NCI-H1092 (cell line): ENCODE measurements around the gene UBA5.
"Not testable (repeated sequence)": the region's sequence is repeated elsewhere in the genome, so short reads cannot be mapped to it uniquely, and the experiment has no call there.

Experiments used
- DNase-seq: peaks from one replicate; lab custom pipeline; 2025; lab: John Stamatoyannopoulos, UW

The UBA5 gene

DNA sequence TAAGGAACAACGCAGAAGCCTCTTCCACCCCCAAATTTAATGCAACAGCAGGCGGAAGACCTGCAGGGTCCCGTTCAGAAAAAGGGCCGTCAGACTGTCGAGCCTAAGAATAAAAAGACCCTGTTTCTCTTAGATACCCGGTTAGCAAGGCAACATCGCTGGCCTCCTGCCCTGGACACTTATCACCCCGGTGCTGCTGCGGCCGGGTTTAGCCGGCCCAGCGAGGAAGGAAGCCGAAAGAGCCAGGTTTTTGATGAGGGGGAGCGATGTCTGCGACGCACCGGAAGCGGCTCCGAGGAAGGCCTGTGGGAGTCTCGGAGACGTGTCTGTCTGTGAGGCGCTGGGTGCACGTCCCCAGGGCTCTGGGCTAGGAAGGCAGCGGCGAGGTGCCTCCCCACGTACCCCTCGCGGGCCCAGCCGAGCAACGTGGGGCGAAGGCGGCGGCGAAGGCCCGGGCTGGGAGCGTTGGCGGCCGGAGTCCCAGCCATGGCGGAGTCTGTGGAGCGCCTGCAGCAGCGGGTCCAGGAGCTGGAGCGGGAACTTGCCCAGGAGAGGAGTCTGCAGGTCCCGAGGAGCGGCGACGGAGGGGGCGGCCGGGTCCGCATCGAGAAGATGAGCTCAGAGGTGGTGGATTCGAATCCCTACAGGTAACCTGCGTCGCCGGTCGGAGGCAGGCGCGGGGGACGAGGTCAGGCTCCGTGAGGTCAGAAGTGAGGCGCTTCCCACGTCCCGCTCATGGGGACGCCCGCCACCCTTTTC lies at the start of gene UBA5:
Gene UBA5, plus strand, starts transcription at position 278 of the 759 bp plus-strand sequence. Its CDS starts 209 bp downstream, at position 487.
- peak; percentile 32 for DNase-seq

DNA sequence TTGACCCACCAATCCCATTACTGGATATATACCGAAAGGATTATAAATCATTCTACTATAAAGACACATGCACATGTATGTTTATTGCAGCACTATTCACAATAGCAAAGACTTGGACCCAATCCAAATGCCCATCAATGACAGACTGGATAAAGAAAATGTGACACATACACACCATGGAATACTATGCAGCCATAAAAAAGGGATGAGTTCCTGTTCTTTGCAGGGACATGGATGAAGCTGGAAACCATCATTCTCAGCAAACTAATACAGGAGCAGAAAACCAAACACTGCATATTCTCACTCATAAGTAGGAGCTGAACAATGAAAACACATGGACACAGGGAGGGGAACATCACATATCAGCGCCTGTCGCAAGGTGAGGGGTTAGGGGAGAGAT lies 44.8 kb upstream of the UBA5 start:
- DNase-seq = not testable (repeated sequence)

- DNase-seq = no peak
Measured at GRCh38 chr3:132615881-132616280, 44.2 kb upstream of the UBA5 start.

DNA sequence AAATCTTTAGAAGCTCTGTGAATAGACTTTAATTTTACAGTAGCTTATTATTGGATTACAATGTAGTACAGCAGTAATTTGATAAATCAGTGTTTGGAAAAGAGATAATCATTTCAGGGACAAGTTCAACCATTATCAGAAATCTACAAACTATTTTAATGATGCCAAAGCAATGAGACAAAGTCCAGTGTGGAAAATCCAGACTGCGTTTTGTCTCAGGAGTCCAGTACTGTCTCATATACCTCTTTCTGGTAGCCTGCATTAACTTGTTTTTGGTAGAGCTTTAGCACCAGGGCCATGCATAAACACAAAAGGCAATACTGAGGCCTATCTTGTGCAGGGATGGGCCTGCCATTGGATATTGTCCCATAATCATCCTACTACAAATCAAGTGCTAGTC lies 43.3 kb upstream of the UBA5 start:
- no peak for DNase-seq

- no peak for DNase-seq
Measured at GRCh38 chr3:132622148-132622547, 38.0 kb upstream of the UBA5 start.

GRCh38 chr3:132622761-132623160 lies 37.4 kb upstream of the UBA5 start:
- no peak for DNase-seq

DNA sequence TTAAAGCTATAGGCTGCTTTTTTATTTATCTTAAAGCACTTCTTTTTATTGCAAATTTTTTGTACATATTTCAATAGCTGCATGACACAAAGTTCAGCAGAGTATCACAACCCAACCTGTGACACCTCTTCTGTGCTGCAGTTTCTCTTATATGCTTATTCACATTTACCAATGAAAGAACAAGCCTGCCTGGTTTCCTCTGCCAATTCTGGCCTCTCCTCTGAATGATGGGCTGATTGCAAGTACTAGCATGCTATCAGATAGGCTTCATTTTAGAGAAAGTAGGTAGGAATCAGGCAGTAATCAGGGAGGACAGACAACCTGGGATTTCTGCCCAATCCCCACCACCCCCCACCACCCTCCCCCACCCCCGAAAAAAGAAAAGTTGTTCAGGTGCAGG lies 36.5 kb upstream of the UBA5 start:
- no peak for DNase-seq

GRCh38 chr3:132624790-132625189 lies 35.3 kb upstream of the UBA5 start:
- DNase-seq = no peak

DNA sequence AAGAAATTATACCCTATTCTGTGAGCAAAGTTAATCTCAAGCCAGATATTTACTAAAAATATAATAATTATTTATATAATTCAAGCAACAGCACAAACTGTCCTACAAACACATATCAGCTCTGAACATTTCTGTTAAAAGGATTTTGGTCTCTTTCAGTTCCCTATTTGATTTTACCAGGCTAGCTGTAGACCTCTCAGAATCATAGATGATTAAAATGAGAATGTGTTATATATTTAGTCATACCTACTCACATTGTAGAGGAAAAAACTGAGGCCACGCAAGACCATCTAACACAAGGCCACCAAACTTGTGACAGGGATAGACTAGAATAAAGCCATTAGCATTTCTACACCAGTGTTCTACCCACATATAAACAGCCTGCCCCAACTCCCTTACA lies 34.5 kb upstream of the UBA5 start:
- DNase-seq = no peak

GRCh38 chr3:132626955-132627354 lies 33.2 kb upstream of the UBA5 start:
- DNase-seq = no peak

- no peak for DNase-seq
Measured at GRCh38 chr3:132628157-132628556, 32.0 kb upstream of the UBA5 start.

- DNase-seq = no peak
Measured at GRCh38 chr3:132629928-132630327, 30.2 kb upstream of the UBA5 start.

- no peak for DNase-seq
Measured at GRCh38 chr3:132630612-132631011, 29.5 kb upstream of the UBA5 start.

- no peak for DNase-seq
Measured at GRCh38 chr3:132635052-132635451, 25.1 kb upstream of the UBA5 start.

DNA sequence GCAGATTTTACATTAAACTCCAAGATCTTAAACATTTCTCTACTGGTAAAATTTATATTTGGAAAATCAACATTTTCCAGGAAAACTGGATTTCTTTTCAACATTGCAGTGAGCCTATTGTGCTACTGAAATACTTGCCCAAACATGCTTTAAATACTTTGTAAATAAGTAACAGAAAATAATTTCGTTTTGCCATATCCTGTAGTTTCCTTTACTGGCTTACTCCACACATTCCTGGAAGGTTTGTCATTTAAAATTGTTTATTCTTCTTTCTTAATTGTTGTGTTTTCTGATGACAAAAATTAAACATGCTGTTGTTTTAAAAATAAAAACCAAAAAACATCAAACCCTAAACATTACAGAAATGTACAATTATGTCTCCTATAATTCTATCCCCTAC lies 22.5 kb upstream of the UBA5 start:
- DNase-seq = no peak

DNA sequence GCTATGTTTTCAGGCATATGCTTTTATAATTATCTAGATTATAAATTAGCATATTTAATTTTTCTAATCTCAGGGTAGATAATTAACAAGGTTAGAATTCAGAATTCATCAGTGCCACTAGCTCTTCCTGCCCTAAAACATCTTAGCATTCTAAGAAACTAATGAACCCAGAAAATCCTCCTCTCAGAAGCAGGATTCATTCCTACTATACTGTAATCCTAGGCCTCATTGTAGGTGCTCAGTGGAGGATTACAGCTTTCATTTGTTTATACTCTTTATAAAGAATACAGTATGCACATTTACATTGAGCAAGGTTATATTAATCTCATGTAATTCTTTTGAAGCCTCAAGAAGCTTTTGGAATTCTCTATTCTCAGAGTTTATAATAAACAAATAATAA lies 21.4 kb upstream of the UBA5 start:
- no peak for DNase-seq

- not testable (repeated sequence) for DNase-seq
Measured at GRCh38 chr3:132641427-132641826, 18.7 kb upstream of the UBA5 start.

DNA sequence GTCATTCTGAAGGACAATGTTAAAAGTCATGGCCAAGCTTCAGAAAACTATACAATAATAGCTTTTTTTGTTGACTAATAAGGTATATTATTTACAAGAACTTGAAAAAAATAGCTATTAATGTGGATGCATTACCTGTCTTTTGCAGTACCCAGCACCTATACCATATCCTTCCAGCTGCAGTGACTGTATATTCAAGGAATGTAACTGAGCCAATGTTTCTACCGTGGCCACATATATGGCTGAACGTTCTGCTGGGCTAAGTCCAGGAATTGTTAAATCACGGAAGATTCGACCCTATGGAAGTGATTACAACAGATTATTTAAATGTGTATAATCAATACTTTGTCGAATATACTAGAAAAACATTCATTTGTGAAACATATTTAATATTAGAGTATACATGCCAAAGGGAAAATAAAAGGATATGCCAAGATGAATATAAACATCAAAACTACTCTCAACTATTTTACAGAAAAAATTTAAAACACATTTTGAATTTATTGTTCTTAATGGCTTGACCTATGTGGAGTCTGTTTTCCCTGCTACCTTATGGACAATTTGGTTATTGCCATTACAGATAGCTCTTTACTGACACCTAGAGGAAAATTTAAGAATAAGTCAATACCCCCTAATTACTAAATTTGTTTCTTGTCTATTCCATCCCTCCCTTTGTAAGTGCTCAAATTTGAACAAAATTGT lies 18.1 kb upstream of the UBA5 start:
- no peak for DNase-seq

- no peak for DNase-seq
Measured at GRCh38 chr3:132642539-132642847, 17.6 kb upstream of the UBA5 start.

DNA sequence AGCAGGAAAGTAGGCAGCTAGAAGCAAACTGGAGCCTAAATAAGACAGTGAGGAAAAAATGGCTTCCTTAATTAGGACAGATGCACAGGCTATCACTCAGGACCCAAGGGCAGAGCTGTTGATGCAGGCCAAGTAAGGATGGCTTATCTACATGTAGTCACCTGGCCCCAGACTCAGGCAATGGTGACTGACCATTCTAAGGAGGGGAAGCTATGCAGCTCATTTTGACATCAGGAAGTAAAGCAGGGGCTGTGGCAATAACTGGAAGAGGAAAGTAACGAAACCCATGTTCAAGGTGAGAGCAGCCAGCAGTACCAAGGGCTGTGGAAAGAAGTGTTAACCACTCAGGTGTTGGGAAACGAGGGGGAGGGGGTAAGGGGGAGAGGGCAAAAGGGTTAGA lies 16.8 kb upstream of the UBA5 start:
- no peak for DNase-seq

DNA sequence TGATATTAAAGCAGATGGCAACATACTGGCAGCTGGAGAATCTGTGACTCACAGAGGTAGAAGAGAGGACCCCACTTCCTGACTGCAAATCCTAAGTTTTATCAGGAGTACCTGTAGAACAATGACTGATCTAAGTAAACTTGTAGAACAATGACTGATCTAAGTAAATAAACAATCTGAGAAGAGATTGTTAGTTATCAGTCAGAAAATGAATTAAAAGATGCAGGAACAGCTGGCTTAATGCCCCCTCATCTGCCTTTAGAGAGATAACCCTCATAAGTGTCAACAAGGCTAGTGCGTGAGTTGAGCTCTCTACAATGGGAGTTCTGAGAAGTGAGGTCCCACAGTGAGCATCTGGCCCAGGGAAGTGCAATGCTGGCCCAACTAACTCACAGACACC lies 15.1 kb upstream of the UBA5 start:
- DNase-seq = no peak

GRCh38 chr3:132650153-132650552 lies 10.0 kb upstream of the UBA5 start:
- no peak for DNase-seq

GRCh38 chr3:132652640-132653270 lies 7.4 kb upstream of the UBA5 start:
- DNase-seq = no peak
